ENCODE results near the gene RTL1. TPM values are rescaled to one million over a fixed set of nuclear protein-coding genes. Genes with fewer than 3 reads are reported as not detected.

RTL1 gene
- polyA plus RNA-seq, 1 of the 3 experiments (the other 2 are of a cell fraction) = 0.07 TPM

- no peaks in the 10 kb centered on the region for H4K20me1 ChIP-seq (ENCODE audit: insufficient read depth)
- H3F3A ChIP-seq (replicated peaks; ENCODE audit: insufficient read depth) = no peaks in the 10 kb centered on the region
- no peak for TF ChIP-seq REST (IDR thresholded peaks at IDR 0.05; ENCODE audit: low read depth, low read length)
- peak; percentile 36 for TF ChIP-seq RAD21 (IDR thresholded peaks at IDR 0.05; ENCODE audit: low read length)
- TF ChIP-seq CTCF (IDR thresholded peaks at IDR 0.05) = peak; percentile 46
- TF ChIP-seq USF2 (IDR thresholded peaks at IDR 0.05; ENCODE audit: borderline replicate concordance, low read depth, low read length) = no peak
- no peaks in the 10 kb centered on the region for H3K9me2 ChIP-seq
- H3K36me3 ChIP-seq (replicated peaks in 1 of 2; ENCODE audit: control insufficient read depth in 1 of 2, insufficient read depth in 2 of 2, low read length in 1 of 2) = no peaks in the 10 kb centered on the region
- no peak overlapping the region for H3K9ac ChIP-seq
- peak; percentile 42 for DNase-seq
- no peaks in the 10 kb centered on the region for H3K9me3 ChIP-seq
- no peak overlapping the region for H3K4me2 ChIP-seq
- ChIA-PET POLR2A (interaction anchor here (1.0 kb wide), 1 partner anchor 11 kb away, joined by 4 read pairs; no protein-coding TSS in a partner anchor), CTCF (interaction anchor here (0.6 to 1.3 kb wide), 5 partner anchors 10 to 778 kb away, joined by 3 read pairs; no protein-coding TSS in a partner anchor)
- H3K4me3 ChIP-seq (ENCODE audit: low read depth in 2 of 2, low read length in 1 of 2) = no peak overlapping the region; a peak in 1 of 4 replicates
- no peak overlapping the region for H3K27ac ChIP-seq (ENCODE audit: low read depth in 2 of 2, low read length in 1 of 2)
- no peaks in the 10 kb centered on the region for H3K79me2 ChIP-seq (ENCODE audit: insufficient read depth)
- H2AFZ ChIP-seq (ENCODE audit: low read depth) = no peak overlapping the region
- WGBS (ENCODE audit: low lambda C conversion rate) = 64% methylated on average over 4 of the region's 8 CpGs
- no peaks in the 10 kb centered on the region for H3K27me3 ChIP-seq (ENCODE audit: insufficient read depth)
- no peaks in the 10 kb centered on the region; a peak in 1 of 4 replicates for H3K4me1 ChIP-seq (ENCODE audit: control insufficient read depth in 1 of 2, insufficient read depth in 2 of 2, low read depth in 1 of 2, low read length in 1 of 2)
Observed at GRCh38 chr14:100850841-100851585, 52.5 kb downstream of the RTL1 start.

GRCh38 chr14:100849115-100849781 lies 54.3 kb downstream of the RTL1 start:
- WGBS (ENCODE audit: low lambda C conversion rate) = 39% methylated on average over 8 of the region's 8 CpGs
- Histone ChIP-seq H3K79me2 (ENCODE audit: insufficient read depth) (no peaks in the 10 kb centered on the region), H2AFZ (ENCODE audit: low read depth) (no peak overlapping the region; the same call in 1 of the 2 replicates), H3K9me3 (no peaks in the 10 kb centered on the region), H3K9ac (no peak overlapping the region), H3K4me2 (no peak overlapping the region), H3K4me1 (ENCODE audit: control insufficient read depth in 1 of 2, insufficient read depth in 2 of 2, low read depth in 1 of 2, low read length in 1 of 2) (no peaks in the 10 kb centered on the region; a peak in 1 of 4 replicates), H3F3A (replicated peaks; ENCODE audit: insufficient read depth) (no peaks in the 10 kb centered on the region), H3K27ac (ENCODE audit: low read depth in 2 of 2, low read length in 1 of 2) (no peak overlapping the region), H3K4me3 (ENCODE audit: low read depth in 2 of 2, low read length in 1 of 2) (no peak overlapping the region), H4K20me1 (ENCODE audit: insufficient read depth) (no peaks in the 10 kb centered on the region), H3K9me2 (no peaks in the 10 kb centered on the region), H3K27me3 (ENCODE audit: insufficient read depth) (no peaks in the 10 kb centered on the region), H3K36me3 (replicated peaks in 1 of 2; ENCODE audit: control insufficient read depth in 1 of 2, insufficient read depth in 2 of 2, low read length in 1 of 2) (no peaks in the 10 kb centered on the region)
- ChIA-PET POLR2A (no interaction called here), CTCF (interaction anchor here (0.6 kb wide), 1 partner anchor 20 kb away, joined by 3 read pairs; no protein-coding TSS in a partner anchor)
- no peak for DNase-seq
- TF ChIP-seq RXRA (IDR thresholded peaks at IDR 0.05; ENCODE audit: borderline replicate concordance, low read depth) = no peak
- TF ChIP-seq CTCF (IDR thresholded peaks at IDR 0.05) = no peak
- TF ChIP-seq GATA2 (CRISPR knock-in tag; IDR thresholded peaks at IDR 0.05) = no peak
